ENCODE results near the gene HOXC5.
A peak's percentile ranks its signal among the peaks of the same experiment; 100 is the strongest.

Gene HOXC5

GRCh38 chr12:54026640-54027441, 6.0 kb upstream of the HOXC5 start:
- Histone ChIP-seq H3K4me3 (ENCODE audit: low read depth in 1 of 2, low read length in 2 of 2) (no peak overlapping the region), H3K27ac (ENCODE audit: low read depth, low read length) (no peak overlapping the region), H3K36me3 (ENCODE audit: insufficient read depth, low read length) (no peaks in the 10 kb centered on the region), H3K9me3 (ENCODE audit: low read length) (no peaks in the 10 kb centered on the region), H3K4me1 (ENCODE audit: insufficient read depth, low read length) (peaks cover 8% of the 10 kb centered on the region), H3K9ac (ENCODE audit: low read length) (no peak overlapping the region), H3K27me3 (ENCODE audit: control insufficient read depth in 1 of 2, insufficient read depth in 2 of 2, low read length in 2 of 2) (peaks cover 33 to 93% of the 10 kb centered on the region in 2 donors)

DNA sequence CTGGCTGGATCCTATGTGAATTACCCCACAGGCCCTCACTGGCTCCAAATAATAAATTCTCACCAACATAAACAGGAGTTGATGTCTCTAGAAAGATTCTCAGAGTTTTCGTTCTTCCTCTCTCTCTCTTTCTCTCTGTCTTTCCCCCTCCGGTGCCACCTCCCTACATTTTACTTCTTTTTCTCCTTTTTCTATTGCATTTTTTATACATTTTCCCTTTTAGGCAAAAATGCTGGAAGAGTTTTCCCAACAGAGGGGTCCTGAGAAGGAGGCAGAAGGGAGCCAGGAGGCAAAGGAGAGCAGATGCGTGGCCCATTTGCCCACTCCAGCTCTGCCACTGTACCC, 5.4 kb upstream of the HOXC5 start:
- peaks cover 39 to 94% of the 10 kb centered on the region in 2 donors for H3K27me3 ChIP-seq (ENCODE audit: control insufficient read depth in 1 of 2, insufficient read depth in 2 of 2, low read length in 2 of 2)

DNA sequence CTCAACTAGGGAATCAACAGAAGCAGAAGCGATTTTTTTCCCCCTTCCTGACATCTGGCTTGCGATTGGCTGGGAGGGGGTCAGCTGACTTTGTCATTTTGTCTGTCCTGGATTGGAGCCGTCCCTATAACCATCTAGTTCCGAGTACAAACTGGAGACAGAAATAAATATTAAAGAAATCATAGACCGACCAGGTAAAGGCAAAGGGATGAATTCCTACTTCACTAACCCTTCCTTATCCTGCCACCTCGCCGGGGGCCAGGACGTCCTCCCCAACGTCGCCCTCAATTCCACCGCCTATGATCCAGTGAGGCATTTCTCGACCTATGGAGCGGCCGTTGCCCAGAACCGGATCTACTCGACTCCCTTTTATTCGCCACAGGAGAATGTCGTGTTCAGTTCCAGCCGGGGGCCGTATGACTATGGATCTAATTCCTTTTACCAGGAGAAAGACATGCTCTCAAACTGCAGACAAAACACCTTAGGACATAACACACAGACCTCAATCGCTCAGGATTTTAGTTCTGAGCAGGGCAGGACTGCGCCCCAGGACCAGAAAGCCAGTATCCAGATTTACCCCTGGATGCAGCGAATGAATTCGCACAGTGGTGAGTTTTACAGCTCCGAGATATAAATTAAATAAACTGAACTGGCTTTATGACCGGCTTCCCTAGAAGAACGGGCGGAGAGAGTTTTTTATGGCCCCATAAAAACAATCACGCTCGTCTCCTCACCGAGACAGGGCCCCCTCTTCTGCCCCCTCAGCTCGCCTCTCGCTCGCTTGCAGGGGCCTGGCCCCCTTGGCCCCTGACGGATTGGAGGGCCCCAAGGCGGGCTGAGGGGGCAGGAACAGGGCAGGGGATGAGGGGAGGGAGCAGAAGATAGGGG, 4.3 kb upstream of the HOXC5 start, which contains the start of gene HOXC6:
Gene HOXC6, plus strand, starts transcription at position 127 of the 888 bp plus-strand sequence. Its CDS starts 82 bp downstream, at position 209.
- Histone ChIP-seq H3K9ac (ENCODE audit: low read length) (no peak within 1 kb of the TSS), H3K4me3 (ENCODE audit: low read depth in 1 of 2, low read length in 2 of 2) (no peak within 1 kb of the TSS), H3K4me1 (ENCODE audit: insufficient read depth, low read length) (peaks cover 16% of the 10 kb centered on the region)

More for the DNA sequence above, 5.4 kb upstream of the HOXC5 start:
- Histone ChIP-seq H3K36me3 (ENCODE audit: insufficient read depth, low read length) (no peaks in the 10 kb centered on the region), H3K27ac (ENCODE audit: low read depth, low read length) (no peak overlapping the region), H3K4me1 (ENCODE audit: insufficient read depth, low read length) (peaks cover 8% of the 10 kb centered on the region), H3K9me3 (ENCODE audit: low read length) (no peaks in the 10 kb centered on the region), H3K9ac (ENCODE audit: low read length) (no peak overlapping the region), H3K4me3 (ENCODE audit: low read depth in 1 of 2, low read length in 2 of 2) (no peak overlapping the region)

GRCh38 chr12:54029529-54030441, 3.1 kb upstream of the HOXC5 start:
- Histone ChIP-seq H3K9me3 (ENCODE audit: low read length) (no peaks in the 10 kb centered on the region), H3K27ac (ENCODE audit: low read depth, low read length) (no peak overlapping the region), H3K4me3 (ENCODE audit: low read depth in 1 of 2, low read length in 2 of 2) (no peak overlapping the region), H3K9ac (ENCODE audit: low read length) (no peak overlapping the region), H3K4me1 (ENCODE audit: insufficient read depth, low read length) (peaks cover 18% of the 10 kb centered on the region), H3K27me3 (ENCODE audit: control insufficient read depth in 1 of 2, insufficient read depth in 2 of 2, low read length in 2 of 2) (peaks cover 49 to 97% of the 10 kb centered on the region in 2 donors), H3K36me3 (ENCODE audit: insufficient read depth, low read length) (no peaks in the 10 kb centered on the region)

More for the DNA sequence above, 4.3 kb upstream of the HOXC5 start, which contains the start of gene HOXC6:
- Histone ChIP-seq H3K27ac (ENCODE audit: low read depth, low read length) (no peak within 1 kb of the TSS), H3K9me3 (ENCODE audit: low read length) (no peaks in the 10 kb centered on the region), H3K27me3 (ENCODE audit: control insufficient read depth in 1 of 2, insufficient read depth in 2 of 2, low read length in 2 of 2) (peaks cover 49 to 97% of the 10 kb centered on the region in 2 donors), H3K36me3 (ENCODE audit: insufficient read depth, low read length) (no peaks in the 10 kb centered on the region)

DNA sequence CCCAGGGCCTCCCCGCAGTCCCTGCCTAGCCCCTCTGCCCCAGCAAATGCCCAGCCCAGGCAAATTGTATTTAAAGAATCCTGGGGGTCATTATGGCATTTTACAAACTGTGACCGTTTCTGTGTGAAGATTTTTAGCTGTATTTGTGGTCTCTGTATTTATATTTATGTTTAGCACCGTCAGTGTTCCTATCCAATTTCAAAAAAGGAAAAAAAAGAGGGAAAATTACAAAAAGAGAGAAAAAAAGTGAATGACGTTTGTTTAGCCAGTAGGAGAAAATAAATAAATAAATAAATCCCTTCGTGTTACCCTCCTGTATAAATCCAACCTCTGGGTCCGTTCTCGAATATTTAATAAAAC, 2.4 kb upstream of the HOXC5 start:
- H3K4me1 ChIP-seq (ENCODE audit: insufficient read depth, low read length) = peaks cover 18% of the 10 kb centered on the region
- H3K36me3 ChIP-seq (ENCODE audit: insufficient read depth, low read length) = no peaks in the 10 kb centered on the region
- H3K9ac ChIP-seq (ENCODE audit: low read length) = no peak overlapping the region
- peaks cover 47 to 99% of the 10 kb centered on the region in 2 donors for H3K27me3 ChIP-seq (ENCODE audit: control insufficient read depth in 1 of 2, insufficient read depth in 2 of 2, low read length in 2 of 2)
- no peaks in the 10 kb centered on the region for H3K9me3 ChIP-seq (ENCODE audit: low read length)
- no peak overlapping the region for H3K27ac ChIP-seq (ENCODE audit: low read depth, low read length)
- no peak overlapping the region for H3K4me3 ChIP-seq (ENCODE audit: low read depth in 1 of 2, low read length in 2 of 2)

GRCh38 chr12:54030889-54031471, 1.9 kb upstream of the HOXC5 start:
- Histone ChIP-seq H3K4me1 (ENCODE audit: insufficient read depth, low read length) (peaks cover 18% of the 10 kb centered on the region), H3K9ac (ENCODE audit: low read length) (no peak overlapping the region), H3K36me3 (ENCODE audit: insufficient read depth, low read length) (no peaks in the 10 kb centered on the region), H3K27me3 (ENCODE audit: control insufficient read depth in 1 of 2, insufficient read depth in 2 of 2, low read length in 2 of 2) (peaks cover 47 to 99% of the 10 kb centered on the region in 2 donors), H3K4me3 (ENCODE audit: low read depth in 1 of 2, low read length in 2 of 2) (no peak overlapping the region), H3K9me3 (ENCODE audit: low read length) (no peaks in the 10 kb centered on the region), H3K27ac (ENCODE audit: low read depth, low read length) (no peak overlapping the region)

- H3K4me3 ChIP-seq (ENCODE audit: low read depth in 1 of 2, low read length in 2 of 2) = no peak overlapping the region
- no peak overlapping the region for H3K27ac ChIP-seq (ENCODE audit: low read depth, low read length)
- H3K9me3 ChIP-seq (ENCODE audit: low read length) = no peaks in the 10 kb centered on the region
- no peaks in the 10 kb centered on the region for H3K36me3 ChIP-seq (ENCODE audit: insufficient read depth, low read length)
- H3K9ac ChIP-seq (ENCODE audit: low read length) = no peak overlapping the region
- peaks cover 18% of the 10 kb centered on the region for H3K4me1 ChIP-seq (ENCODE audit: insufficient read depth, low read length)
- peaks cover 43 to 94% of the 10 kb centered on the region in 2 donors for H3K27me3 ChIP-seq (ENCODE audit: control insufficient read depth in 1 of 2, insufficient read depth in 2 of 2, low read length in 2 of 2)
Measured at GRCh38 chr12:54031480-54031879, 1.4 kb upstream of the HOXC5 start.

GRCh38 chr12:54032086-54032619, 697 bp upstream of the HOXC5 start:
- Histone ChIP-seq H3K9me3 (ENCODE audit: low read length) (no peaks in the 10 kb centered on the region), H3K36me3 (ENCODE audit: insufficient read depth, low read length) (no peaks in the 10 kb centered on the region), H3K27ac (ENCODE audit: low read depth, low read length) (no peak overlapping the region), H3K4me3 (ENCODE audit: low read depth in 1 of 2, low read length in 2 of 2) (no peak overlapping the region), H3K27me3 (ENCODE audit: control insufficient read depth in 1 of 2, insufficient read depth in 2 of 2, low read length in 2 of 2) (peaks cover 39 to 94% of the 10 kb centered on the region in 2 donors), H3K4me1 (ENCODE audit: insufficient read depth, low read length) (peaks cover 18% of the 10 kb centered on the region), H3K9ac (ENCODE audit: low read length) (no peak overlapping the region)

DNA sequence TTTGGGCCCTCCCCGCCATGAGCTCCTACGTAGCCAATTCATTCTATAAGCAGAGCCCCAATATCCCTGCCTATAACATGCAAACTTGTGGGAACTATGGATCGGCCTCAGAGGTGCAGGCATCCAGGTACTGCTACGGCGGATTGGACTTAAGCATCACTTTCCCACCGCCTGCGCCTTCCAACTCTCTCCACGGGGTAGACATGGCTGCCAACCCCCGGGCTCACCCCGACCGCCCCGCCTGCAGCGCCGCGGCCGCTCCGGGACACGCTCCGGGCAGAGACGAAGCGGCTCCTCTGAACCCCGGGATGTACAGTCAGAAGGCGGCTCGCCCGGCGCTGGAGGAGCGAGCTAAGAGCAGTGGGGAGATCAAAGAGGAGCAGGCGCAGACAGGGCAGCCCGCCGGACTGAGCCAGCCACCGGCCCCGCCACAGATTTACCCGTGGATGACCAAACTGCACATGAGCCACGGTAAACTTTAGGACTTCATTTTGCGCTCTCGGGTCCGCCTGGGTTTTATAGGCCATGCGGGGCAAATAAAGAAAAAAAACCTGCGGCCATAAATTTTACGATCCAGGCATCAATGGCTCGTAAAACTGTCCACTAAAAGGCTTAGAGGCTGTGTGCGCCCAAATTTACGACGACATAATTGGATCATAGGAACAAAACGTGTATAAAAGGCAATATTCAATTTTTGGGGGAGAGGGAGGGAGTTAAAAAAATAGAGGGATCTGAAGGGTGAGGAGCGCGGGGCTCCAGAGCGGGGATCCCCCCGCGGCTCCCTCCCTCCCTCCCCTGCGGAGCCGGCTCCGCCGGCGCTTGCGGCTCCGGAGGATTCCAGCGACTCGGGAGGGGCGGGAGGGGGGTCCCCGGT, 493 bp downstream of the HOXC5 start:
- peaks cover 17% of the 10 kb centered on the region for H3K4me1 ChIP-seq (ENCODE audit: insufficient read depth, low read length)
- no peaks in the 10 kb centered on the region for H3K9me3 ChIP-seq (ENCODE audit: low read length)
- H3K9ac ChIP-seq (ENCODE audit: low read length) = no peak overlapping the region
- peaks cover 29 to 84% of the 10 kb centered on the region in 2 donors for H3K27me3 ChIP-seq (ENCODE audit: control insufficient read depth in 1 of 2, insufficient read depth in 2 of 2, low read length in 2 of 2)
- H3K36me3 ChIP-seq (ENCODE audit: insufficient read depth, low read length) = no peaks in the 10 kb centered on the region
- H3K27ac ChIP-seq (ENCODE audit: low read depth, low read length) = no peak overlapping the region
- H3K4me3 ChIP-seq (ENCODE audit: low read depth in 1 of 2, low read length in 2 of 2) = peak overlapping the region; percentile 41 to 58

Data from muscle layer of colon (tissue), 2 donors.